Measurements from ENCODE around the gene PPL.

The PPL gene

DNA sequence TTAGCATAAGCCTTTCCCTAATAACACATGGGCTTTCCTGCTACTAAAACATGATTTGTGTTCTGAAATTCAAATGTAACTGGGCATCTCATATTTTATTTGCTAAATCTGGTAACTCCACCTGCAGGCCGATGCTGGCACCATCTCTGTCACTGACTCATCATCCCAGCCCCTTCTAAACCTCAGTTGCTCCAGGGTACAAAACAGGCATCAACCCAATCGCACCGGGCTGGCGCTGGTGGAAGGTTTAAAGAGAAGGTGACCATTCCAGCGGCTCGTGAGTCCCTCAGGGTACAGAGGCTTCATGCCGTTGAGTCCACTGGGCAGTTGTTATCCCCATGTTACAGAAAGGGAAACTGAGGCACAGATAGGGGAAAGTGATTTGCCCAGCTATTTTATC lies 27.1 kb downstream of the PPL start:
- ChIA-PET CTCF (no interaction called here), POLR2A (no interaction called here)
- H3K36me3 ChIP-seq (ENCODE audit: control insufficient read depth in 2 of 2, insufficient read depth in 1 of 2, low read length in 2 of 2): no peaks in the 10 kb centered on the region
- H3K9me3 ChIP-seq (ENCODE audit: control insufficient read depth, insufficient read depth, low read depth, low read length): no peaks in the 10 kb centered on the region
- no peak overlapping the region for H3K4me3 ChIP-seq (ENCODE audit: low read depth, low read length)
- no peak overlapping the region for H3K27ac ChIP-seq (ENCODE audit: extremely low read depth, low read depth, low read length)
- TF ChIP-seq SETDB1 (IDR thresholded peaks at IDR 0.05; ENCODE audit: insufficient read length, low read length) (no peak), GFI1B (tag by site-specific recombination; IDR thresholded peaks at IDR 0.05) (no peak), ZNF830 (tag by site-specific recombination; IDR thresholded peaks at IDR 0.05; ENCODE audit: low read depth) (no peak), ZNF133 (tag by site-specific recombination; IDR thresholded peaks at IDR 0.05) (no peak), HOXC10 (CRISPR knock-in tag; IDR thresholded peaks at IDR 0.05) (no peak), ZNF654 (tag by site-specific recombination; IDR thresholded peaks at IDR 0.05; ENCODE audit: low read depth) (peak; percentile 10; the same call in 1 of the 2 replicates)
- TF ChIP-seq, protein P1, sequence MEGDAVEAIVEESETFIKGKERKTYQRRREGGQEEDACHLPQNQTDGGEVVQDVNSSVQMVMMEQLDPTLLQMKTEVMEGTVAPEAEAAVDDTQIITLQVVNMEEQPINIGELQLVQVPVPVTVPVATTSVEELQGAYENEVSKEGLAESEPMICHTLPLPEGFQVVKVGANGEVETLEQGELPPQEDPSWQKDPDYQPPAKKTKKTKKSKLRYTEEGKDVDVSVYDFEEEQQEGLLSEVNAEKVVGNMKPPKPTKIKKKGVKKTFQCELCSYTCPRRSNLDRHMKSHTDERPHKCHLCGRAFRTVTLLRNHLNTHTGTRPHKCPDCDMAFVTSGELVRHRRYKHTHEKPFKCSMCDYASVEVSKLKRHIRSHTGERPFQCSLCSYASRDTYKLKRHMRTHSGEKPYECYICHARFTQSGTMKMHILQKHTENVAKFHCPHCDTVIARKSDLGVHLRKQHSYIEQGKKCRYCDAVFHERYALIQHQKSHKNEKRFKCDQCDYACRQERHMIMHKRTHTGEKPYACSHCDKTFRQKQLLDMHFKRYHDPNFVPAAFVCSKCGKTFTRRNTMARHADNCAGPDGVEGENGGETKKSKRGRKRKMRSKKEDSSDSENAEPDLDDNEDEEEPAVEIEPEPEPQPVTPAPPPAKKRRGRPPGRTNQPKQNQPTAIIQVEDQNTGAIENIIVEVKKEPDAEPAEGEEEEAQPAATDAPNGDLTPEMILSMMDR (tag by site-specific recombination; IDR thresholded peaks at IDR 0.05): no peak
- H3K4me1 ChIP-seq (ENCODE audit: control insufficient read depth, insufficient read depth, low read length): no peaks in the 10 kb centered on the region

DNA sequence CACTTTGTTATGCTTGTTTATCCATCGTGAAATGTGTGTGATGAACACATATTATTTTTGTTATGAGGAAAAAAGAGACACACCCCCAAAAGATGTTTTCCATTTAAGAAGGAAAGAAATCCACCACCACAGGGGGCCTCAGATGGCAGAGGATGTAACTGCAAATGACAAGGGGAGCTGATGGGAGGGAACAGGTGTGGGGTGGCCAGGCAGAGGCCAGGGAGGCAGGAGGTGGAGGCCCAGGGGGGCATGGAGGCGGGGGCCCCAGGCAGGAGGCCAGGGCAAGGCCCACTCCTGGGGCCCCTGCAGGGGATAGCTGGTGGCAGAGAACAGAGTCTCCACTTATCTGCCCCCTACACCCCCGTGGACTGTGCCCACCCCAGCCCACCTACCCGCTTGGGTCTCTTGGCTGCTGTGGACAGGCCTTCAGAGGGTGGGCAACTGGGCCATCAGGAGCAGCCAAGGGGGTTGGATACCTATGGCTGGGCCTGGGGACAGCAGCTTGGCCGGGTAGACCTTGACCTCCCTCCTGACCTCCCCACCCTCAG lies 28.0 kb downstream of the PPL start:
- Histone ChIP-seq H3K4me1 (ENCODE audit: control insufficient read depth, insufficient read depth, low read length) (no peaks in the 10 kb centered on the region), H3K27ac (ENCODE audit: extremely low read depth, low read depth, low read length) (no peak overlapping the region), H3K4me3 (ENCODE audit: low read depth, low read length) (no peak overlapping the region), H3K36me3 (ENCODE audit: control insufficient read depth in 2 of 2, insufficient read depth in 1 of 2, low read length in 2 of 2) (no peaks in the 10 kb centered on the region), H3K9me3 (ENCODE audit: control insufficient read depth, insufficient read depth, low read depth, low read length) (no peaks in the 10 kb centered on the region)
- ChIA-PET POLR2A (no interaction called here), CTCF (no interaction called here)
- no peak for TF ChIP-seq BCL11B (tag by site-specific recombination; IDR thresholded peaks at IDR 0.05; ENCODE audit: low read depth)
- TF ChIP-seq KLF7 (tag by site-specific recombination; IDR thresholded peaks at IDR 0.05; ENCODE audit: borderline replicate concordance): no peak
- TF ChIP-seq EGR2 (tag by site-specific recombination; IDR thresholded peaks at IDR 0.05; ENCODE audit: low read depth): 0 out of 2 replicates have a peak, but pooled peaks have one; percentile 11
- TF ChIP-seq BCL11A (tag by site-specific recombination; IDR thresholded peaks at IDR 0.05; ENCODE audit: low read depth): no peak
- peak; percentile 87 for TF ChIP-seq GLIS1 (tag by site-specific recombination; IDR thresholded peaks at IDR 0.05)
- TF ChIP-seq ZNF48 (tag by site-specific recombination; IDR thresholded peaks at IDR 0.05): no peak
- TF ChIP-seq ZNF335 (tag by site-specific recombination; conservative IDR thresholded peaks at IDR 0.05): no peak
- TF ChIP-seq ZNF302 (tag by site-specific recombination; IDR thresholded peaks at IDR 0.05; ENCODE audit: low read depth): no peak
- no peak for TF ChIP-seq ZNF76 (tag by site-specific recombination; IDR thresholded peaks at IDR 0.05; ENCODE audit: borderline replicate concordance, low read depth)
- TF ChIP-seq ZNF558 (tag by site-specific recombination; IDR thresholded peaks at IDR 0.05): no peak
- no peak for TF ChIP-seq ZNF19 (tag by site-specific recombination; IDR thresholded peaks at IDR 0.05; ENCODE audit: low read depth)
- no peak for TF ChIP-seq TRIM28 (IDR thresholded peaks at IDR 0.05; ENCODE audit: borderline replicate concordance, low read length)
- TF ChIP-seq ZNF248 (tag by site-specific recombination; IDR thresholded peaks at IDR 0.05): no peak
- TF ChIP-seq, protein P2, sequence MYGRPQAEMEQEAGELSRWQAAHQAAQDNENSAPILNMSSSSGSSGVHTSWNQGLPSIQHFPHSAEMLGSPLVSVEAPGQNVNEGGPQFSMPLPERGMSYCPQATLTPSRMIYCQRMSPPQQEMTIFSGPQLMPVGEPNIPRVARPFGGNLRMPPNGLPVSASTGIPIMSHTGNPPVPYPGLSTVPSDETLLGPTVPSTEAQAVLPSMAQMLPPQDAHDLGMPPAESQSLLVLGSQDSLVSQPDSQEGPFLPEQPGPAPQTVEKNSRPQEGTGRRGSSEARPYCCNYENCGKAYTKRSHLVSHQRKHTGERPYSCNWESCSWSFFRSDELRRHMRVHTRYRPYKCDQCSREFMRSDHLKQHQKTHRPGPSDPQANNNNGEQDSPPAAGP (tag by site-specific recombination; IDR thresholded peaks at IDR 0.05): no peak
- TF ChIP-seq ZNF214 (tag by site-specific recombination; IDR thresholded peaks at IDR 0.05; ENCODE audit: borderline replicate concordance): no peak
- no peak for TF ChIP-seq KLF10 (tag by site-specific recombination; IDR thresholded peaks at IDR 0.05)
- no peak for TF ChIP-seq ZNF433 (tag by site-specific recombination; IDR thresholded peaks at IDR 0.05; ENCODE audit: low read depth)
- TF ChIP-seq, protein P3, sequence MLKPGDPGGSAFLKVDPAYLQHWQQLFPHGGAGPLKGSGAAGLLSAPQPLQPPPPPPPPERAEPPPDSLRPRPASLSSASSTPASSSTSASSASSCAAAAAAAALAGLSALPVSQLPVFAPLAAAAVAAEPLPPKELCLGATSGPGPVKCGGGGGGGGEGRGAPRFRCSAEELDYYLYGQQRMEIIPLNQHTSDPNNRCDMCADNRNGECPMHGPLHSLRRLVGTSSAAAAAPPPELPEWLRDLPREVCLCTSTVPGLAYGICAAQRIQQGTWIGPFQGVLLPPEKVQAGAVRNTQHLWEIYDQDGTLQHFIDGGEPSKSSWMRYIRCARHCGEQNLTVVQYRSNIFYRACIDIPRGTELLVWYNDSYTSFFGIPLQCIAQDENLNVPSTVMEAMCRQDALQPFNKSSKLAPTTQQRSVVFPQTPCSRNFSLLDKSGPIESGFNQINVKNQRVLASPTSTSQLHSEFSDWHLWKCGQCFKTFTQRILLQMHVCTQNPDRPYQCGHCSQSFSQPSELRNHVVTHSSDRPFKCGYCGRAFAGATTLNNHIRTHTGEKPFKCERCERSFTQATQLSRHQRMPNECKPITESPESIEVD (tag by site-specific recombination; IDR thresholded peaks at IDR 0.05): no peak
- no peak for TF ChIP-seq IKZF3 (tag by site-specific recombination; IDR thresholded peaks at IDR 0.05)
- TF ChIP-seq ZFHX2 (tag by site-specific recombination; conservative IDR thresholded peaks at IDR 0.05): 0 out of 2 replicates have a peak, but pooled peaks have one; percentile 19
- no peak for TF ChIP-seq ZNF544 (tag by site-specific recombination; IDR thresholded peaks at IDR 0.05)
- TF ChIP-seq ZNF138 (tag by site-specific recombination; IDR thresholded peaks at IDR 0.05; ENCODE audit: borderline replicate concordance): no peak
- TF ChIP-seq REPIN1 (tag by site-specific recombination; IDR thresholded peaks at IDR 0.05; ENCODE audit: low read depth): no peak

Data from HEK293 (cell line).